Effector CD8-positive, alpha-beta T cell (primary cell): Measurements from ENCODE around the gene NRG2.

Experiments
- DNase-seq: peaks from one replicate; lab custom pipeline; 2025; lab: John Stamatoyannopoulos, UW

NRG2 gene

GRCh38 chr5:140010798-140011197 is 32.3 kb downstream of the NRG2 start:
- DNase-seq = no peak

DNA sequence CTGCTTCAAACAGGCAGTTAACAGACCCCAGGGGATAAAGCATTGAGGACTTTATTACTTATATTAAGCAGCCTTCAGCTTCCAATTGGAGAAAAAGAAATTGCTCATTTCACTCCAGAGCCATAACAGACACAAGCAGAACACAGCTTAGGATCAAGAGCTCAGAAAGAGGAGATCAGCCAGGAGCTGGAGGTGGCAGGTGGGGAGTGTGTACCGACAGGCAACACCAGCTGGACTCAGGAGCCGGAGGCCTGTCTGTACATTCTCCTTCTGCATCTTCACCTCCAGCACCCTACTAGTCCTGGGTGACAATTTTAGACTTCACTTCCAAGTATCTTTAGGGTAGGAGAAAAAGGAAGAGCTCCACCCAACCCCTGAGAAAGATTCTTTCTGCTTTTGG is 35.8 kb downstream of the NRG2 start:
- DNase-seq = no peak

- DNase-seq = no peak
These were observed 37.9 kb downstream of the NRG2 start for GRCh38 chr5:140005145-140005591.

DNA sequence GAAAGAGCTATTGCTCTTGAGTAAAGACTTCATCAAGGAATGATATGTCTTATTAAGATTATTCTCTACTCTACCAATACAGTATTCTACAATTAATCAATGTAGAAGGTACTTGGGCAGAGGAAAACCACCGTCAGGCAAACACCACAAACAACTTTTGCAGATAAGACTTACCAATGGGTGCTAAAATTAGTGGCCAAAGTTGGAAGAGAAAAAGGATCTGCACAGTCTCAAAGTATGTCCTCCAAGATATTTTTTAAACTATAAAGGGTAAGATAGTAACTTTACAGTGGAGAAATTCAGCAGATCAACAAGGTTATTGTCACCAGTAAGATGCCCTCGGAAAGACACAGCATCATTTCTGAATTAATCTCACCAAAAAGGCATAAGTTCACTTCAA is 38.9 kb downstream of the NRG2 start:
- no peak for DNase-seq

DNA sequence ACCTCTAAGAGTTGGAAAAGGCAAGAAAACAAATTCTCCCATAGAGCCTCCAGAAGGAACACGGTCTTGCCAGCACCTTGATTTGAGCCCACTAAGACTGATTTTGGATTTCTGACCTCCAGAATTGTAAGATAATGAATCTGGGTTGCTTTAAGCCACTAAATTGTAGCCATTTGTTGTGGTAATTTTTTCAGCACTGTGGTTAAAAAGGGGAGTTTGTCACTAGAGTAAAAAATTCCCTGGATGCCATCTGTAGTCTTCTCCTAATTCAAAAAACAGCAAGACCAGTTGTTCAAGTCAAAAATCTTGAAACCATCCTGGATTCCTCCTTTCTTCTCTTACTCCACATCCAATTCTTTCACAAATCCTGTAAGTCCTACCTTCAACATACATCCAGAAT is 39.6 kb downstream of the NRG2 start:
- no peak for DNase-seq

- no peak for DNase-seq
These were observed 42.8 kb downstream of the NRG2 start for GRCh38 chr5:140000332-140000731.

DNA sequence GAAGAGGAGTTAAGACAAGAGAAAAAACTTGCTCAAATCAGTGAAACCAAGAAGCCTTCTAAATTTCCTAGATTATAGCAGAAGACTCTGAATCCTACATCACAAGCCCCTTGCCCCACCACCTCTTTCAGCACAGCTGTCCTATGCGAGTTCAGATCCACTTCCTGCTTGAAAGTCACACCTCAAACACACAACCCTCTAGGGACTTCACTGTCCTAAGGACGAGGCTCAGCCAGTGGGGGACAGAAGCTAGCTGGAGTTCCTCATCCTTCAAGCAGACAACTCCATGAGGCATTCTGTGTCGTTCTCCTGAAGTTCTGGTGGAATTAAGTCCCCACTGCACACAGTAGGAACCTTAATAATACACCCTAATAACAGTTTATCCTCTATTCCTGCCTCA is 44.3 kb downstream of the NRG2 start:
- no peak for DNase-seq

GRCh38 chr5:139997276-139997675 is 45.8 kb downstream of the NRG2 start:
- DNase-seq = no peak

GRCh38 chr5:139995929-139996328 is 47.2 kb downstream of the NRG2 start:
- no peak for DNase-seq

GRCh38 chr5:139994234-139994633 is 48.9 kb downstream of the NRG2 start:
- no peak for DNase-seq

- DNase-seq = no peak
These were observed 57.4 kb downstream of the NRG2 start for GRCh38 chr5:139985733-139986132.

GRCh38 chr5:139985290-139985689 is 57.8 kb downstream of the NRG2 start:
- DNase-seq = no peak

GRCh38 chr5:139984816-139985215 is 58.3 kb downstream of the NRG2 start:
- no peak for DNase-seq

GRCh38 chr5:139982975-139983240 is 60.2 kb downstream of the NRG2 start:
- DNase-seq = no peak

DNA sequence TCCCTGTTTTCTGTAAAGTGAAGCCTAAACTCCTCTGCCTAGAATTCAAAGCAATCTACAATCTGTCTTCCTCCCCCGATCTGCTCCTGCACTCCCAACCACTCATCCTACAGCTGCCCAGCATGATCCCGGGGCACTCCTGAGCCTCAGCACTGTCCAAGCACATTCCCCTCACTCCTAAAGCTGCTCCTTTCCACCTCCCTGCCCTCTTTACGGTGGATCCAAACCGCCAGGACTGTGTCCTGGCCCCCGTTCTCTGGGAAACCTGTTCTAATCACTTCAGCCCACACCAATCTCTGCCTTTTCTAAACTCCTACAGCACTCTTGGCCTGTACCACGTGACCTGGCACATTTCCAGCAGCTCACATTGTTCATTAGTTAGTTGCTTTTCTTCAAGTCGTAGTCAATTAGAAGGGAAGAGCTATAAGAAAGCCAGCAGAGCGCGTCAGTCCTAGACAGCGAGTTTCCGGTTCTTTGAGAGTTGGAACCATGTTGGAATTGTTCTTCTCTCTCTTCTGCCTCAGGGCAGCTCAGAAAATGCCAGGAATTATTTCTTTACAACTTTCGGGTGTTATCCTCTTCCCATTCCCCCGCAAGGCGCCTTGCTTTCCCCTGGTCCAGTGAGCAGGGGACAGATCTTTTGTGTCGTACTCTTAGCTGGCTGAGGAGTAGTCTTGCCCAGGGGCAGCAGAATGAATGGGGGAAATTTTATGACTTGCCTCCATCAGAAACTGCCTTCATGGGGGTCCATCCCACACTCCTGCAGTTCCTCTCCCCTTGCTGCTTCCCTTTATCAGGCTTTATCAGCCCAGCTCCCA is 60.7 kb downstream of the NRG2 start:
- no peak for DNase-seq

DNA sequence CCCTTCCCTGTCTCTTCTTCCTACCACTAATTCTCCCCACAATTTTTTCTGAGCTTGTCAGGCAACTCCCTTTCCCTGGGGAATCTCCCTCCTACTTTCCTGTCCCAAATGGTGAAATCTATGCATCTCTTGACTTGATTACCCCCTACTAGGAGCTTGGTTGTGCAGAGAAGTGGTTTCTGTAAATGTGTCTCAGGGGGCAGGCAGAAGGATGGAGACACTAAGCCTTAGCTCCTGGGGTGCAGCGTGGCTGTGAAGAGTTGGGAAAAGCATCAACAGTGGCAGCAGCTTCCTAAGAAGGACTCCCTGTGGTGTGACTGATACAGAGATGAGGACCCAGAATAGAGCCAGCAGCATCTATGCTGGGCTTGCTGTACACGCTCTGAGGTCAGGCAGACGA is 62.3 kb downstream of the NRG2 start:
- no peak for DNase-seq

- no peak for DNase-seq
These were observed 63.2 kb downstream of the NRG2 start for GRCh38 chr5:139979943-139980342.

DNA sequence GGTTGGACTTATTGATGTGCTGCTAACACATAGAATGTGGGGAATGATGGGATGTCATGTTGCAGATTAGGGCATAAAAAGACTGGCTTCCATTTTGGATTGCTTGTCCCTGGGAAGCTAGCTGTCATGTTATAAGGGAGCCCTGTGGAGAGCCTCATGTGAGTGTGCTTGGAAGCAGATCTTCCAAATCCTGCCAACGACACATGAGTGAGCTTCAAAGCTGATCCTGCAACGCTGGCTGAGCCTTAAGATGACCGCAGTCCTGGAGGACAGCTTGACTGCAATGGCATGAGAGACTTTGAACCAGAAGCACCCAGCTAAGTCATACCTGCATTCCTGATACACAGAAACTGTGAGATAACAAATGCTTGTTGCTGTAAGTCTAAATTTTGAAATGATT is 63.6 kb downstream of the NRG2 start:
- no peak for DNase-seq

GRCh38 chr5:139976703-139977102 is 66.4 kb downstream of the NRG2 start:
- DNase-seq = no peak

DNA sequence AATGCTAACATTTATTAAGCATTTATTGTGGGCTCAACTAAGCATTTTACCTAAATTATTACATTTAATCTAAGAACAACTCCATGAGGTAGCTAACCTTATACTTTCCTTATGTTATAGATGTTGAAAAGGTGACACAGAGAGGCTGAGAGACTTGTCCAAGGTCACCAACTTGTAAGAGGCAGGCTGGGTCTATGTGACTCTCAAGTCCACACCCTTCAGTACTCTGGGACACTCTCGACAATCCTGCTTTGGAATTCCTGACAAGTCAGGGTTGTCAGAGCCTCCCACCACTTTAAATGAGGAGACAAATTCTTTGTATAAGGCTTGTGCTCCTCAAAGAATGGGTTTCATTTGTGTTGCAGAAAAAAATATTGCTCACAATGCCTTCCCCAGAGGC is 67.2 kb downstream of the NRG2 start:
- DNase-seq = no peak

DNA sequence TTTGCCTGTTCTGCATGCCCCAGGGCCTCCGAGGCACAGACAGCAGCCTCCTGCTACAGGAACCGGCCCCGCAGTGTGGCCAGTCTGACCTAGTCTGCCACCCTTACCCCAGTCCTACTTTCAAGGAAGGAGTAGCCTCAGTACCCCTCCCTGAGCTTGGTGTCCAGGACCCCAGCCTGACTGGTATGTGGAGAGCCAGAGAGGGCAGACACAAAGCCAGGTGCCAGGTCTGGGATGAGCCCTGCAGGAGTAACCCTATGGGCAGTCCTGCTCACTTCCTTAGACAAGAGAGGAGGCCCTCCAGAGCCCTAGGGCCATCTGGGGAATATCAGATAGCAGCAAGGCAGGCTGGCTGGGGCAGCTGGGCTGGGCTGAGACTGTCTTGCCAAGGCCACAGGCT is 67.8 kb downstream of the NRG2 start:
- no peak for DNase-seq

GRCh38 chr5:139974661-139975060 is 68.4 kb downstream of the NRG2 start:
- no peak for DNase-seq

DNA sequence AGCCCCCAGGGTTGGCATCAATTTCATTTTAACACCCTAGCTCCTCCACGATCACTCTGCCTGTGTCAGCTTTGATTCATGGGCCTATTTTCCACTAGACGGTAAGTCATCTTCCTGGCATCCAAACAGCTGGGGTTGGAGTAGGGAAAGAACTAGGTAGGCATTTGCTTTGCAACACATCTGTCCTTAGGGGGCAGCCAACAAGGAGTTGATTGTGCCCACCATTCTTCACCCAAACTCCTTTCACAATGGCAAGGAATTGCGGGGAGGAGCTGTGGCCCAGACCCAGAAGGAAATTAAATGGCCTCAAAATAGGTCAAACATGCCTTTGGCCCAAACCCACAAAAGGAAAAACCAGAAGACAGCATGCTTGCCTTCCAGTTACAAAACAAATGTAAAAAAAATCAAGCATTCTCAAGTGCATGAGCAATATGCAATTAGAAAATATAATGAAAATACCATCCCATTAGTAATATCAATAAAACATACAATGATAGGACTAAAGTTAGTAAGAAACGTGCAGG is 71.8 kb downstream of the NRG2 start:
- DNase-seq = no peak

DNA sequence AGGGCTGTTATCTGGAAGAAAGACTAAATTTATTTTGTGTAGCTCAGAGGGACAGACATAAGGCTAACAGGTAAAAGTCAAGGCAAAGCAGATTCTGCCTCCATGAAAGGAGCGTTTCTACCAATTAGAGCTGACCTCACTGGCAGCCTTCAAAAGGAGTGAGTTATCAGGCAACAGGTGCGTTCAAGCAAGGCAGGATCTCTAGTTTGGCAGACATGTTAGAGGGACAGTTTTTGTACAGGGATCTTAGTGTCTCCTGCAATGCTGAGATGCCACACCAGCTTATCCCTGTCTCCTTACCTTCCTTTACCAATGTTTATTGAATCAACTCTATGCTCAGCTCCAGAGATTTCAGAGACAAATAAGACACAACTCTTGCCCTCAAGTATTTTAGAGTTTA is 73.8 kb downstream of the NRG2 start:
- DNase-seq = no peak
